Chondrocyte (in vitro differentiated cells): ENCODE data around the gene HBQ1. TPM values are rescaled to one million over a fixed set of nuclear protein-coding genes. Genes with fewer than 3 reads are reported as not detected.

ENCODE experiments used
- DNase-seq: peaks from one replicate; pipeline ENCODE4 v3.0.0; 2021; ENCODE audit warnings: mixed read lengths, low spot score
- H3K27ac Mint-ChIP-seq: one replicate; pipeline ENCODE4 v1.8.0; 2021; ENCODE audit warnings: mild to moderate bottlenecking, moderate library complexity, mixed read lengths; ENCODE audit not compliant: unreplicated experiment
- H3K27me3 Mint-ChIP-seq: 2 replicates; pipeline ENCODE4 v1.8.0; 2021; ENCODE audit warnings: low read depth, mixed read lengths
- H3K36me3 Mint-ChIP-seq: 2 replicates; pipeline ENCODE4 v1.8.0; 2021; ENCODE audit warnings: low read depth, mixed read lengths
- H3K4me1 Mint-ChIP-seq: 2 replicates; pipeline ENCODE4 v1.8.0; 2021; ENCODE audit warnings: low read depth, mild to moderate bottlenecking, mixed read lengths
- H3K4me3 Mint-ChIP-seq: one replicate; pipeline ENCODE4 v1.8.0; 2021; ENCODE audit warnings: mild to moderate bottlenecking, moderate library complexity, mixed read lengths; ENCODE audit not compliant: unreplicated experiment
- H3K9me3 Mint-ChIP-seq: 2 replicates; pipeline ENCODE4 v1.8.0; 2021; ENCODE audit warnings: low read depth, mixed read lengths
- total RNA-seq: library from RNA; stranded (reverse); gene quantifications from 3 replicates; pipeline ENCODE4 v1.2.1, GENCODE V29; 2021
- TF ChIP-seq, protein P1 (sequence below): fragments of 200-600 bp; sonication (generic); IDR thresholded peaks from 2 replicates; pipeline ENCODE4 v1.5.0; 2021; ENCODE audit warnings: antibody characterized with exemption, mild to moderate bottlenecking, moderate library complexity

The HBQ1 gene
- total RNA-seq, 1 donor from 2014 or later, result not detected

DNA sequence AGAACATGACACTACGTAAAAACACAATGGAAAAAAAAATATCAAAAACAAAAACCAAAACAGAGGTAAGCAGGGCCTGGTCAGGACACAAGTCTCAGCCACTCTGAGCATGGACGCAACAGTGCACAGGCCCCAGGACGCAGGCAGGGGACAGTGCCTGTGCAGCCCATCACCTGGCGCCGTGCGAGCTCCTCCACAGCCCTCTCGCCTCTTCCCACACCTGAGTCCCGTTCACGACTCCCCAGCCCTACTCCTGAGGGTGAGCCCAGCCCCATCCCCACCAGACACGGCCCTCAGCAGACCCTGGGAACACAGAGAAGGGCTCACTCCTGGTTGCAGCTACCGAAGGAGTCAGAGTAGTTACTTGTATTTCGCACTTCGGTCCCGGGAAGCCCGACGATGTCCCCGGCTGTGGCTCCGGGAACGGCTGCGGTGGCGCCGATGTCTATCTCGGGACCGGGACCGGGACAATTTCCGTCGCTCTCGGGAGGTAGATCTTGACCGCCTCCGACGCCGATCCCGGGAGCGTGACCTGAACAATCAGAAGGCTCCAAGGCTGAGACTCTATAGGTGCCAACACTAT, 9.4 kb downstream of the HBQ1 start:
- TF ChIP-seq, protein P1, sequence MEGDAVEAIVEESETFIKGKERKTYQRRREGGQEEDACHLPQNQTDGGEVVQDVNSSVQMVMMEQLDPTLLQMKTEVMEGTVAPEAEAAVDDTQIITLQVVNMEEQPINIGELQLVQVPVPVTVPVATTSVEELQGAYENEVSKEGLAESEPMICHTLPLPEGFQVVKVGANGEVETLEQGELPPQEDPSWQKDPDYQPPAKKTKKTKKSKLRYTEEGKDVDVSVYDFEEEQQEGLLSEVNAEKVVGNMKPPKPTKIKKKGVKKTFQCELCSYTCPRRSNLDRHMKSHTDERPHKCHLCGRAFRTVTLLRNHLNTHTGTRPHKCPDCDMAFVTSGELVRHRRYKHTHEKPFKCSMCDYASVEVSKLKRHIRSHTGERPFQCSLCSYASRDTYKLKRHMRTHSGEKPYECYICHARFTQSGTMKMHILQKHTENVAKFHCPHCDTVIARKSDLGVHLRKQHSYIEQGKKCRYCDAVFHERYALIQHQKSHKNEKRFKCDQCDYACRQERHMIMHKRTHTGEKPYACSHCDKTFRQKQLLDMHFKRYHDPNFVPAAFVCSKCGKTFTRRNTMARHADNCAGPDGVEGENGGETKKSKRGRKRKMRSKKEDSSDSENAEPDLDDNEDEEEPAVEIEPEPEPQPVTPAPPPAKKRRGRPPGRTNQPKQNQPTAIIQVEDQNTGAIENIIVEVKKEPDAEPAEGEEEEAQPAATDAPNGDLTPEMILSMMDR, result no peak
- no peaks in the 10 kb centered on the region for H3K9me3 Mint-ChIP-seq
- H3K4me3 Mint-ChIP-seq, result no peak overlapping the region
- peaks cover 38% of the 10 kb centered on the region for H3K36me3 Mint-ChIP-seq
- no peak for DNase-seq
- H3K27me3 Mint-ChIP-seq, result no peaks in the 10 kb centered on the region
- no peak overlapping the region for H3K27ac Mint-ChIP-seq
- no peaks in the 10 kb centered on the region for H3K4me1 Mint-ChIP-seq

DNA sequence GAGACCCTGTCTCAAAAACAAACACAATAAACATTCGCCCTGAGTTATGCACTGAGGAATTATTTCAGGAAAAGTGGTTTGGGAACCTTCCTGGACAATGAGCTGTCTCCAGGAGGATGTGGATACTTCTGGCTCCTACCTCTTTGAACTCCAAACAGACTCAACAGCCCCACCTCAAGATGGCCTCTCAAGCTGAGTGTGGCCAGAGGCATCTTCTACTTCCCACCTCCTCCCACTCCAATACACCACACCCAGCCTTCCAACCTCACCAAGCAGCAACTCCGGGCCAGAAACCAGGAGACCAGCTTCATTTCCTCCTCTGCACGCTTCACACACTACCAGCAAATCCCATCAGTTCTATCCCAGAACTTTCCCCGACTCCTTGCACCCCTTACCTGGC, 11.6 kb downstream of the HBQ1 start:
- peaks cover 40% of the 10 kb centered on the region for H3K36me3 Mint-ChIP-seq
- TF ChIP-seq, protein P1, result no peak
- peak overlapping the region; percentile 47 for H3K27ac Mint-ChIP-seq
- H3K27me3 Mint-ChIP-seq, result no peaks in the 10 kb centered on the region
- H3K4me1 Mint-ChIP-seq, result no peaks in the 10 kb centered on the region
- no peak for DNase-seq
- H3K9me3 Mint-ChIP-seq, result no peaks in the 10 kb centered on the region
- H3K4me3 Mint-ChIP-seq, result no peak overlapping the region

DNA sequence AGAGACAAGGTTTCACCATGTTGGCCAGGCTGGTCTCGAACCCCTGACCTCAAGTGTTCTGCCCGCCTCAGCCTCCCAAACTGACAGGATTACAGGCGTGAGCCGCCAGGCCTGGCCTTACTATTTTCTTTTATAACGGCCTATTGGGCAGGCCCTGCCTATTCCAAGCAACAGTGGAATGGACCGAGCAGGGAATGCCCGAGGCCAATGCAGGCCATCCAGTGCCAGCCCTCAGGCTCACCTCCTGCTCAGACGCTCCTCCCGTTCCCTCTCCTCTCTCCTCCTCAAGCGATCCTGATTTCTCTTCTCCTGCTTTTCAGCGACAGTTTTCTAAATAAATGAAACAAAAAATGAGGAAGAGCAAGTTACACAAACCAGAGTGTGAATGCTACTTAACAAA, 12.4 kb downstream of the HBQ1 start:
- Mint-ChIP-seq H3K36me3 (peaks cover 45% of the 10 kb centered on the region), H3K4me1 (no peaks in the 10 kb centered on the region), H3K27me3 (no peaks in the 10 kb centered on the region), H3K4me3 (no peak overlapping the region), H3K27ac (no peak overlapping the region), H3K9me3 (no peaks in the 10 kb centered on the region)
- TF ChIP-seq, protein P1, result no peak
- no peak for DNase-seq

DNA sequence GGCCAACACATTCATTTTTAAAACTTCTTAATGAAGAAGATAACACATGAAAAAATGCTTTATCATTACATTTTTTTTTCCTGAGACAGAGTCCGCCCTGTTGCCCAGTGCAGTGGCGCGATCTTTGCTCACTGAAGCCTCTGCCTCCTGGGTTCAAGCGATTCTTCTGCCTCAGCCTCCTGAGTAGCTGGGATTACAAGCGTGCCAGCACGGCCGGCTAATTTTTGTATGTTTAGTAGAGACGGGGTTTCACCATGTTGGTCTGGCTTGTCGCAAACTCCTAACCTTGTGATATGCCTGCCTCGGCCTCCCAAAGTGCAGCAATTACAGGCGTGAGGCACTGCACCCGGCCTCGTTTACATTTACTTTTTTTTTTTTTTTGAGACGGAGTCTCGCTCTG, 13.2 kb downstream of the HBQ1 start:
- TF ChIP-seq, protein P1, result no peak
- Mint-ChIP-seq H3K4me3 (no peak overlapping the region), H3K27me3 (no peaks in the 10 kb centered on the region), H3K4me1 (no peaks in the 10 kb centered on the region), H3K36me3 (peaks cover 48% of the 10 kb centered on the region), H3K9me3 (no peaks in the 10 kb centered on the region), H3K27ac (no peak overlapping the region)
- DNase-seq, result no peak

DNA sequence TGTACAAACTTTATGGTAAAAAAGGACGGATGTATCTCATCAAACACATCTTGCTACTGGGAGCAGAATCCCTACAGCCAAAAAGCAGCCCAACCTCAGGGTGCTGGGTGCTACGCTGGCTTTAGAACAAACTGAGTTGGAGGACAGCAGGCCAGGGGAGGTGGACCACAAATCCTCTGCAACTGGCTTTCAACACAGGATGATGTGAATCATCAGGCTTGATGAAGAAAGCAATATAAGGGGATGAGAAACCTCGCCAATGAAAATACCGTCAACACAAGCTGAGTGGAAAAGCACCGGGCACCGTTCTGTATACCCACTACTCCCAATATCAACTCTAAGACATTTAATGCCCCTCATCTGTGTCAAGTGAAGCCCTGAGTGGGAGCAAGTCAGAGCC, 14.3 kb downstream of the HBQ1 start:
- Mint-ChIP-seq H3K27ac (no peak overlapping the region), H3K4me1 (no peaks in the 10 kb centered on the region), H3K4me3 (no peak overlapping the region), H3K27me3 (no peaks in the 10 kb centered on the region), H3K36me3 (peaks cover 43% of the 10 kb centered on the region), H3K9me3 (no peaks in the 10 kb centered on the region)
- TF ChIP-seq, protein P1, result no peak
- DNase-seq, result no peak
